ENCODE measurements around the gene BTG2.

The BTG2 gene

GRCh38 chr1:203320591-203321272 lies 15.4 kb downstream of the BTG2 start:
- TF ChIP-seq CTCF (IDR thresholded peaks at IDR 0.05; ENCODE audit: low read length, missing control alignments), result no peak
- H3K4me3 ChIP-seq (replicated peaks; ENCODE audit: low read depth, low read length), result no peak overlapping the region
- DNase-seq (ENCODE audit: low read depth), result peak; percentile 68

GRCh38 chr1:203321273-203322052 lies 16.1 kb downstream of the BTG2 start:
- DNase-seq (ENCODE audit: low read depth), result no peak
- no peak for TF ChIP-seq CTCF (IDR thresholded peaks at IDR 0.05; ENCODE audit: low read length, missing control alignments)
- no peak overlapping the region for H3K4me3 ChIP-seq (replicated peaks; ENCODE audit: low read depth, low read length)

GRCh38 chr1:203322500-203323179 lies 17.3 kb downstream of the BTG2 start:
- H3K4me3 ChIP-seq (replicated peaks; ENCODE audit: low read depth, low read length), result no peak overlapping the region
- TF ChIP-seq CTCF (IDR thresholded peaks at IDR 0.05; ENCODE audit: low read length, missing control alignments), result no peak
- DNase-seq (ENCODE audit: low read depth), result peak; percentile 82

- no peak for DNase-seq (ENCODE audit: low read depth)
- no peak overlapping the region for H3K4me3 ChIP-seq (replicated peaks; ENCODE audit: low read depth, low read length)
- no peak for TF ChIP-seq CTCF (IDR thresholded peaks at IDR 0.05; ENCODE audit: low read length, missing control alignments)
These were observed 18.3 kb downstream of the BTG2 start for GRCh38 chr1:203323587-203323986.

- H3K4me3 ChIP-seq (replicated peaks; ENCODE audit: low read depth, low read length), result no peak overlapping the region
- TF ChIP-seq CTCF (IDR thresholded peaks at IDR 0.05; ENCODE audit: low read length, missing control alignments), result no peak
- no peak for DNase-seq (ENCODE audit: low read depth)
These were observed 19.0 kb downstream of the BTG2 start for GRCh38 chr1:203324105-203325025.

GRCh38 chr1:203325026-203325417 lies 19.7 kb downstream of the BTG2 start:
- H3K4me3 ChIP-seq (replicated peaks; ENCODE audit: low read depth, low read length), result no peak overlapping the region
- no peak for DNase-seq (ENCODE audit: low read depth)
- no peak for TF ChIP-seq CTCF (IDR thresholded peaks at IDR 0.05; ENCODE audit: low read length, missing control alignments)

All from fibroblast of pulmonary artery (primary cell).